Measurements from ENCODE around the gene ELFN1.

DNA sequence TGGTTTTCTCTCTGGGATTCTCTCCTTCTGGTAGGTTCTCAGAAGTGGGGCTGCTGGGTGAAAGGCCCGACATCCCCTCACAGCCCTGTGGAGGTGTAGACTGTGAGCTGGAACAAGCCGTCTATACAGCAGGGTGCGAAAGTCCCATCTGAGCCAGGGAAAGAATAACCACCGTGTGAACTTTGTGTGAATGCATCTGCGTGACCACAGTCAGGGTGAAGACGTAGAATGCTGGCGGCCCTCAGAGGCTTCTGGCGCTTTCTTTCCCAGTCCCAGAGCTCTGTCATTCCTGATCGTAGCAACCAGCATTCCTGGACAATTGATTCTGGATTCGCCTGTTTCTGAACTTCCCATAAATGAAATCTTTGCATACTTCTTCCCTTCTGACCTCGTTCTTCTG, 30.0 kb downstream of the ELFN1 start:
- TF ChIP-seq POLR2A (IDR thresholded peaks at IDR 0.05) = no peak
- TF ChIP-seq, protein P1, sequence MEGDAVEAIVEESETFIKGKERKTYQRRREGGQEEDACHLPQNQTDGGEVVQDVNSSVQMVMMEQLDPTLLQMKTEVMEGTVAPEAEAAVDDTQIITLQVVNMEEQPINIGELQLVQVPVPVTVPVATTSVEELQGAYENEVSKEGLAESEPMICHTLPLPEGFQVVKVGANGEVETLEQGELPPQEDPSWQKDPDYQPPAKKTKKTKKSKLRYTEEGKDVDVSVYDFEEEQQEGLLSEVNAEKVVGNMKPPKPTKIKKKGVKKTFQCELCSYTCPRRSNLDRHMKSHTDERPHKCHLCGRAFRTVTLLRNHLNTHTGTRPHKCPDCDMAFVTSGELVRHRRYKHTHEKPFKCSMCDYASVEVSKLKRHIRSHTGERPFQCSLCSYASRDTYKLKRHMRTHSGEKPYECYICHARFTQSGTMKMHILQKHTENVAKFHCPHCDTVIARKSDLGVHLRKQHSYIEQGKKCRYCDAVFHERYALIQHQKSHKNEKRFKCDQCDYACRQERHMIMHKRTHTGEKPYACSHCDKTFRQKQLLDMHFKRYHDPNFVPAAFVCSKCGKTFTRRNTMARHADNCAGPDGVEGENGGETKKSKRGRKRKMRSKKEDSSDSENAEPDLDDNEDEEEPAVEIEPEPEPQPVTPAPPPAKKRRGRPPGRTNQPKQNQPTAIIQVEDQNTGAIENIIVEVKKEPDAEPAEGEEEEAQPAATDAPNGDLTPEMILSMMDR (IDR thresholded peaks at IDR 0.05) = no peak

Measured in esophagus squamous epithelium (tissue), 4 donors.